HuH-7 (cell line): ENCODE results near the gene PLEK2.
"Not testable (repeated sequence)": the region's sequence is repeated elsewhere in the genome, so short reads cannot be mapped to it uniquely, and the experiment has no call there.

Experiments
- DNase-seq: peaks from one replicate; pipeline ENCODE4 v3.0.0; 2011; ENCODE audit warnings: low spot score

The PLEK2 gene

DNA sequence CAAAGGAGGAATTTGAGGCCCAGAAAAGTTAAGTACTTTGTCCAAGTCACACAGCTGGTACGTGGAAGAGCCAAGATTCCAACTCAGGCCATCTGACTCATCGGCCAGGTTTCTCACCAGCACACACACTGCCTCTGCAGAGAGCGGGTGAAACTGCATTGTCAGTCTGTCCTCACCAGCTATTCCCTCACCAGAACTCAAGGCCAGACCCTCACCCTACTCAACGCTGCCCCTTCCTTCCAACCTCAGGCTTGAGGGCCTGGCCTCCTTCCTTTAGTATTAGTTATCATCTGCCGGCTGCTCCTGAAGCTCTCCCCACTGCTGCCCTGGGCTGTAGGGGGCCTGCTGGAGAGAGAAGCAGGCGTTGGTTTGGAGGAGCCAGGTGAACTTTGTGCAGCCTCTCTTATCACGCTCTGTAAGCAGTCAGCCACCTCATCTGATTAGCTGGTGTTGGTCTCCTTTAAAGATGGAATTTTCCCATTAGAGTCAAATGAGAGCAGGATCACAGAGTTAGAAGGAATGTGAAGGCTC is 16.6 kb upstream of the PLEK2 start:
- peak; percentile 59 for DNase-seq

DNA sequence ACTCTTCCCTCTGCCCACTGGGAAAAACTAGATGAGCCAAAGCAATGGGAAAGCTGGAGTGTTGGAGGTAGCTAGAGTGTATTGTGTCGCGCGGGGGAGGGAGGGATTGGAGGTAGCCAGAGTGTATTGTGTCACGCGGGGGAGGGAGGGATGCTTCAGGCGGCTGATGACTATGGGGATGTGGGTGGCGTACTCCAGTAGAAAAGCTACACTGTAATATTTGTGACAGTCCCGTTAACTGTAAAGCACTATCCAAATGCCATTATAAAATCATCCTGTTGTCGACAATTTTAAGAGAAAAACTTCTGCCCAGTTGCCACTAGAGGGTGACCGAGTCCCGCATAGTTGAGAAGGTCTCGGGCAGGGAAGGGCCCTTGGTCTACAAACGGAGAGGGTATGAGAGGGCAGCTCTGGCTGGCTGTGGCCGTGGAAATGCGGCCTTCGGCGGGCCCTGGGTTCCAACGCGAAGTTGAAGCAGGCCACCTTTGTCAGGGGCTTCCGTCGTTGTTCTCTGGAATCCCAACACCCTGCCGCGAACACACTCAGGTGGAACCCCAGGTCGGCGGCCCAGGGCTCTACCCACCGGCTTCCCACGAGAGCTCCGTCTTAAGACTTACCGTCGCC is 15.1 kb upstream of the PLEK2 start:
- DNase-seq, result peak; percentile 73

DNA sequence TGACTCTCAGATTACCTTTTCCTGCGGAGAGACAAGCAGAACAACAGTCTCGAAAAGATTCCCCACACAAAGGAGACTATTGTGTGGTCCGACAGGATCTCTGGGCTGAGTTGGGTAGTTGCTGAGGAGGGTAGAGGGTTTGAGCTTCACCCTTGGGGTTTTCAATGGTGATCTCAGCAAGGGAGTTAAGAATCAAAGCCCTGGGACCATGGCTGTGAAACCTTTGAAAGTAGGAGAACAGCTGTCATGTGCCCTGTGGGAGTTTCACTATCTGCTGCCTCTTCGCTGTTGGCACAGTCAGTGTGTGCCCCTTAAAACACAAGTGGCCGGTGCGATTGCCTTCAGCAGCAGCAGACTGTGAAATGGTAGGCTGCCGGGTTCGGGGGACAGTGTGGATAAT is 14.2 kb upstream of the PLEK2 start:
- no peak for DNase-seq

DNA sequence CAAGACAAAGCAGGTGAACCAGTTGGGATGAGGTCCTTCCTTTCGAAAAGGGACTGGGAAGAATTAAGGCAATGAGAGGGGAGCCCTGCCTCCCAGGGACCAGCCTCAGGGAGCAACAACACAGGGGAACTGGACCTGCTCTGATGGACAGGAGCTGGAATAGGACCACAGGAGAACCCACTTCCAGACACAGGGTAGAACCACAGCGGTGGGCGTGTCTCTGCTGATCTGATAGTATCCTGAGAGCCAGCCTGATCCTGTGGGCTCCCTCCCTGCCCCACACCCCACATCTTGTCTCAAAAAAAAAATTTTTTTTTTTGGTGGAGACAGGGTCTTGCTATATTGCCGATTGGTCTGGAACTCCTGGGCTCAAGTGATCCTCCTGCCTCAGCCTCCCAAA is 13.6 kb upstream of the PLEK2 start:
- DNase-seq, result no peak

DNA sequence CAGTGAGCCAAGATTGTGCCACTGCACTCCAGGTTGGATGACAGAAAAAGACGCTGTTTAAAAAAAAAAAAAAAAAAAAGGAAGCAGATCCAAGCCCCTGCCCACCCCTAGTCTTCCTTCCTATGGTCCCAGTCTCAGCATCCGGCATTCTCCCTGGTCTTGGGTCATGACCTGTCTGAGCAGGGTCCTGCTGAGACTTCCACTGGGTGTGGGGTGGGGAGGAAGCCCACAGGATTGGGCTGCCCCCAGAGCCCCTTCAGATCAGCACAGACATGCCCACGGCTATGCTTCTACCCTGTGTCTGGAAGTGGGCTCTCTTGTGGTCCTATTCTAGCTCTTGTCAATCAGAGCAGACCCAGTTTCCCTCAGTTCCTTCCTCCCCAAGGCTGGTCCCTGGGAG is 12.6 kb upstream of the PLEK2 start:
- no peak for DNase-seq

DNA sequence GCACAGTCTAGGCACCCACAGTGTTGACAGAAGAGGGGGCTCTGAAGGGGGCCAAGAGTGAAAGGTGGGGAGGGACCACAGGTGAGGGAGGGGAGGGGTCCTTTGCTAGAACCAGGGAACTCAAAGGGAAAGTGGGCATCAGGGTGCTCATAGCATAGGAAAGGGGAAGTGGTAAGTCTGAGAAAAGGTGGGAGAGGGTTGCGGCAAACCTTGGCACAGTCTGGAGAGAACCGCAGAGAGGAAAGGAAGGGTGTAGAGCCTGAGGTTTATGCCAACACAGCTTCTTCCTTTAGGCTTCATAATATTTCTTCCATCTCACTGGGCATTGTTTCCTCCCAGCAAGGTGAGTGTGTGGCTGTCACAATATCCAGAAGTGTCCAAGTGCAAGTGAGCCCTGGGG is 11.5 kb upstream of the PLEK2 start:
- no peak for DNase-seq

DNA sequence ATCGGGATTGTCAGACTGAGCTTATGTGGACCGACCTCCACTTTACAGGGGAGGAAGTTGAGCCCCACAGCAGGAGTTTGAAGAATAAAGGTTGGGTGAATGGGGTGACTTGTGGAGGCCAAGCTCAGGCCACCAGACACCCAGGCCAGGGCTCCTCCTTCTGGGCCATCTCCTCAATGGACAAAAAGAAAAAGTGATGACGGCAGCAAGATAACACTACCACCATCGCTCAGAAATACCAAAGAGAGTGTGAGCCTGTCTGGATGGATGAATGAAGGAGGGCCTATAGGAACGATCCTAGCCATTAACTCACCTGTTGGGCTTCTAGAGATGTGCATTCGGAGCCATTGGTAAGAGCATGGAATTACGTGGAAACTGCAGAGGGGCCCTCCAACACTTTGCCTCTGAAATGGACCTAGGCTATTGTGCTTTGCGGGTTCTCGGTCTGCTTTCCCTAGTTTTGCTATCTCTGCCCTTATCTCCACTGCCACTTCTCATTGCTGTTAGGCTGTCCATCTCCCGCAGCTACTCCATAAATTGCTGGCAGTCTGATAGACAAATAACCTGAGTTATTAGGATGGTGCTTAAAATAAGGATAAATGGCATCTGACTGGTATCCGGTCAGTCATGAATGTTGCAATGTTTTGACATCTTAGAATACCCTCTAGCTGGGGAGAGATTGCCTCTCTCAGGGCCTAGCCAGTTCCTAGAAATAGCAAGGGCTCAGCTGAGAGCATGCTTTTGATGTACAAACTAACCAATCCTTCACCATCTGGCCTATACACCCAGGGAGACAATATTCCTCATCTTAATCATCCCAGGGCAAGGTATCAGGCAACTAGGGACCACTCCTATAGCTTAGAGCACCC is 9.6 kb upstream of the PLEK2 start:
- no peak for DNase-seq

- peak; percentile 55 for DNase-seq
Observed at GRCh38 chr14:67420102-67420739, 8.3 kb upstream of the PLEK2 start.

DNA sequence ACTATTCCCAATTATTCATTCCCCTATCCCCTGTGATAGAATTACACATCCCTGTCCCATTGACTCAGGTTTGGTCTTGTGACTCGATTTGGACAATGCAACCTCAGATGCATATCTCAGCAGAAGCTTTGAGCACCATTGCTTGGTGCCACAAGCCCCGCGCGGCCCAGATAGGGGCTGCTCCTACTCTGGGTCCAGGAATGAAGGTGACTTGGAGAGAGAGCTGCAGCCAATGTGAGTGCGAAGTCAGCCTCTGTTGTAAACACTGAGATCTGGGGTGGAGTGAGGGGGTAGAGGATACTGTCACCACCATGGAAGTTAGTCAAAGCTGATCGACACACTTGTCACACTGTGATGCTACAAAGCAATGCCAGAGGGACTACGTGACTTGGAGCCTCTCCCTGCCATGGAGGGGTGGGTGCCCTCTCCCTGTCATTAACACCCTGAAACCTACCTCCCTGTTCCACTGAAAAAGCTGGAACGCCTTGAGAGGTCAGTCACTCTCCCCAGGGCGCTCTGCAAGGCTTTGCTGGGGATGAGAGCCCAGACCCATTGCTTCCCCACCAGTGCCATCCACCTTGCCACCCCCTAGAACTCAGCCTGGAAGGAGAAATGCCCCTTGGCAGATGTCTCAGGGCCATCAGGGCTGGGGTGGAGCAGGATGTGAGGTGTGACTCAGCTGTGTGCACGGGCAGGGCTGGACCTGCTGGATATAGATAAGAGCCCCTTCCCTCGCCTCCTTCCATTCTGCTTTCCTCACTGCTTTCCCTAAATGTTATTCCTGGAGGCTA is 6.6 kb upstream of the PLEK2 start:
- no peak for DNase-seq

- no peak for DNase-seq
Observed at GRCh38 chr14:67417633-67418032, 5.7 kb upstream of the PLEK2 start.

GRCh38 chr14:67416810-67417209 is 4.8 kb upstream of the PLEK2 start:
- DNase-seq, result no peak

DNA sequence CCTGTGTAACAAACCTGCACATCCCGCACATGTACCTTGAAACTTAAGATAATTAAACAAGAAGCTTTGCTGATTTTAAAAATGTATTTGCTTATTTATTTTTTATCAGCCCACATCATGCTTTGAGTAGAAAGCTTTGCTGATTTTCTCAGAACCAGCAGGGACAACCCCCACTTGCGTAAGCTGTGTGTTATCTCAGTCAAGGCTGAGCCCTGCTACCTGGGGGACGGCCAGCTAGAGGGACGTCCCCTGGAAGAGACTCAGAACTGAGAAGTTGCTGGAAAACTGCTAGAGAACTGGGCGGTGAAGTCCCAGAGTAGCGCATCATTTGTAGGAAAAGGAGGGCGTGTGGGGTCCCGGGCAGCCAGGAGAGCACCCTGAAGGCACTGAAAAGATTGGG is 4.1 kb upstream of the PLEK2 start:
- no peak for DNase-seq

DNA sequence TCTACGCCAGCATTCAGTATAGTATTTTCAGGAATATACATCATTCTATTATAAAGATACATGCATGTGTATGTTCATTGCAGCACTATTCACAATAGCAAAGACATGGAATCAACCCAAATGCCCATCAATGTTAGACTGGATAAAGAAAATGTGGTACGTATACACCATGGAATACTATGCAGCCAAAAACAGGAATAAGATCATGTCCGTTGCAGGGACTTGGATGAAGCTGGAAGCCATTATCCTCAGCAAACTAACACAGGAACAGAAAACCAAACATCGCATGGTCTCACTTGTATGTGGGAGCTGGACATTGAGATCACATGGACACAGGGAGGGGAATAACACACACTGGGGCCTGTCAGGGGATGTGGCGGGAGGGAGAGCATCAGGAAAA is 3.6 kb upstream of the PLEK2 start:
- DNase-seq, result not testable (repeated sequence)

DNA sequence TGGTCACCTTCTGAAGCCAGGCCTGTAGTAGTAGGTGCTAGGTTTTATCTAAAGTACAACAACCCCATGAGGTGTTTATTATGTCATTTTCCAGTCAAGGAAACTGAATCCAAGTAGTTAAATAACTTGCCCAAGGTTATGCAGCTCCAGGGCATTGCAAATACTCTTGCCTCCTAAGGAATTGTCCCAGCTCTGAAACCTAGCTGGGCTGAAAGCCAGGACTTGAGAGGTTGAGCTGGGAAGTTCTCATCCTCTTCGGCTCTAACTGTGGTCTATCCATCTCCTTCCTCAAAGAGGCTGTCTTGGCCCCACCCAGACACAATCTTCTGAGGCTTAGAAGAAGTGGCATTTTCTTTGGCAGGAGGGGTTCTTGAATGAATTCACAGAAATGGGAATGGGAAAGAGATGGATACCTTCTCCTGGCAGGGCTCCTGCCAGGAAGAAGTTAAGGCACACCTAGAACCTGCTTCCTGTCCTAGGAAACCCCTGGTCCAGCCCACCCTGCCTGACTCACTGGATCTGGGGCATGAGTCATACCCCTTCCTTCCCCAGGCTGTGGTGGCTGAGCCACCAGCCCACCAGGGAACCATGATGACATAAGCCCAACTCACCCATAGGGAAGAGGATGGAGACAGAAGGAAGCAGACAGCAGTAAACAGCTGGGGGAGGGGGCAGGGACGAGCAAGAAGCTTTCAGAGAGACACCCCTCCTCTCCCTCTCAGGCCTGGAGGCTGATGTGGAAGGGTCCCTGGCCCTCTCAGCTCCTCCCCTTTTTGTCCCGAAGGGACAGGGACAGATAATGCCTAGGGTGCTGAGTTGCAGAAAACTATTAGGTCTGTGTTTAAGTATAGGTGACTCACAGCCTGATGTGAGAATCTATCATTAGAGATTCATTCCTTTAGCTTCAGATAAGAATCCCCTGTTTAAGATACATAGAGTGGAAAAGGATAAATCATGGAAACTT is 2.1 kb upstream of the PLEK2 start:
- DNase-seq, result no peak

- DNase-seq, result no peak
Observed at GRCh38 chr14:67411370-67411769, 595 bp downstream of the PLEK2 start.

- peak; percentile 27 for DNase-seq
Observed at GRCh38 chr14:67410313-67410712, 1.7 kb downstream of the PLEK2 start.

DNA sequence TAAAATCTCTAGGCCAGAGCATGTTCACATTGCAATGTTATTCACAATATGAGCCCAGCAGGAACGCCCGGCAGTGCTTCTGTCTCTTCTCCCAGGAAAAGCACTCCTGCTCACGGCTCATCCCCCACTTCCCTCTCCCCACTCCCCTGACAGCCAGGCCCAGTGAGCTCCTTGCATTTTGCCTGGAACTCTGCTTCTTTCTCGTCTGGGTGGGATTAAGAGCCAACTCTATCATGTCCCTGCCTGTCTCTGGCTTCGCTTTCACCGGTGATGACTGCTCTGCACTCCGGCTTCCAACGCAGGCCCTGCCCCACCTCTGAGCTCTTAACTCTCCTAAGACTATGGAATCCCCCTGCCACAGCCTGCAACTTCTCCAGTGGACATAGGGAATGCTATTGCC is 2.5 kb downstream of the PLEK2 start:
- no peak for DNase-seq

DNA sequence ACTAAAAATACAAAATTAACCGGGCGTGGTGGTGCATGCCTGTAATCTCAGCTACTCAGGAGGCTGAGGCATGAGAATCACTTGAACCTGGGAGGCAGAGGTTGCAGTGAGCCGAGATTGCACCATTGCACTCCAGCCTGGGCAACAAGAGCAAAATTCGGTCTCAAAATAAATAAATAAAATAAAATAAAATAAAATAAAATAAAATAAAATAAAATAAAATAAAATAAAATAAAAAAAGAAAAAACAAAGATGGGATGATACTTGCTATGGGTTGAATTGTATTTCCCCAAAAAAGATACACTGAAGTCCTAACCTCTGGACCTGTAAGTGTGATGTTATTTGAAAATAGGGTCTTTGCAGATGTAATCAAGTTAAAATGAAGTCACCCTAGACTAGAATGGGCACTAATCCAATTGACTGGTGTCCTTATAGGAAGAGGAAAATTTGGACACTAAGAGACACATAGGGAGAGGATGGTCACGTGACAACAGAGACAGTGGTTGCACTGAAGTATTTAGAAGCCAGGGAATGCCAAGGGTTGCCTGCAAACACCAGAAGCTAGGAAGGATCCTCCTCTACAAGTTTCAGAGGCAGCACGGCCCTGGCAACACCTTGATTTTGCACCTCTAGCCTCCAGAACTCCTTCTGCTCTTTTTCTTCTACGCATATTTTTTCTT is 3.7 kb downstream of the PLEK2 start:
- not testable (repeated sequence) for DNase-seq

- DNase-seq, result no peak
Observed at GRCh38 chr14:67405771-67406170, 6.2 kb downstream of the PLEK2 start.

- no peak for DNase-seq
Observed at GRCh38 chr14:67400434-67400833, 11.5 kb downstream of the PLEK2 start.
